ENCODE measurements around the gene PATZ1.

PATZ1 gene

GRCh38 chr22:31343235-31344191 lies 2.6 kb downstream of the PATZ1 start:
- in situ Hi-C loops (cut with MboI; ENCODE audit: low sequenced_read_pairs), result no loop called here

GRCh38 chr22:31342389-31343140 lies 3.6 kb downstream of the PATZ1 start:
- in situ Hi-C loops (cut with MboI; ENCODE audit: low sequenced_read_pairs), result no loop called here

- in situ Hi-C loops (cut with MboI; ENCODE audit: low sequenced_read_pairs), result no loop called here
These were observed 4.6 kb downstream of the PATZ1 start for GRCh38 chr22:31341386-31342088.

- in situ Hi-C loops (cut with MboI; ENCODE audit: low sequenced_read_pairs), result no loop called here
These were observed 5.3 kb downstream of the PATZ1 start for GRCh38 chr22:31340765-31341247.

GRCh38 chr22:31340360-31340759 lies 5.8 kb downstream of the PATZ1 start:
- in situ Hi-C loops (cut with MboI; ENCODE audit: low sequenced_read_pairs), result no loop called here

GRCh38 chr22:31339148-31339832 lies 6.9 kb downstream of the PATZ1 start:
- in situ Hi-C loops (cut with MboI; ENCODE audit: low sequenced_read_pairs), result no loop called here

- in situ Hi-C loops (cut with MboI; ENCODE audit: low sequenced_read_pairs), result no loop called here
These were observed 9.0 kb downstream of the PATZ1 start for GRCh38 chr22:31337178-31337577.

- in situ Hi-C loops (cut with MboI; ENCODE audit: low sequenced_read_pairs), result no loop called here
These were observed 11.8 kb downstream of the PATZ1 start for GRCh38 chr22:31334329-31334728.

- in situ Hi-C loops (cut with MboI; ENCODE audit: low sequenced_read_pairs), result no loop called here
These were observed 12.5 kb downstream of the PATZ1 start for GRCh38 chr22:31333641-31334040.

- in situ Hi-C loops (cut with MboI; ENCODE audit: low sequenced_read_pairs), result no loop called here
These were observed 13.3 kb downstream of the PATZ1 start for GRCh38 chr22:31332886-31333285.

- in situ Hi-C loops (cut with MboI; ENCODE audit: low sequenced_read_pairs), result no loop called here
These were observed 14.1 kb downstream of the PATZ1 start for GRCh38 chr22:31332010-31332409.

- in situ Hi-C loops (cut with MboI; ENCODE audit: low sequenced_read_pairs), result no loop called here
These were observed 16.5 kb downstream of the PATZ1 start for GRCh38 chr22:31329453-31330215.

GRCh38 chr22:31329029-31329428 lies 17.1 kb downstream of the PATZ1 start:
- in situ Hi-C loops (cut with MboI; ENCODE audit: low sequenced_read_pairs), result no loop called here

GRCh38 chr22:31328544-31328960 lies 17.6 kb downstream of the PATZ1 start:
- in situ Hi-C loops (cut with MboI; ENCODE audit: low sequenced_read_pairs), result no loop called here

- in situ Hi-C loops (cut with MboI; ENCODE audit: low sequenced_read_pairs), result no loop called here
These were observed 18.2 kb downstream of the PATZ1 start for GRCh38 chr22:31327806-31328543.

GRCh38 chr22:31326877-31327276 lies 19.3 kb downstream of the PATZ1 start:
- in situ Hi-C loops (cut with MboI; ENCODE audit: low sequenced_read_pairs), result no loop called here

GRCh38 chr22:31323578-31324550 lies 22.3 kb downstream of the PATZ1 start:
- in situ Hi-C loops (cut with MboI; ENCODE audit: low sequenced_read_pairs), result no loop called here

- in situ Hi-C loops (cut with MboI; ENCODE audit: low sequenced_read_pairs), result no loop called here
These were observed 24.7 kb downstream of the PATZ1 start for GRCh38 chr22:31321421-31321820.

Measured in HL-60/S4 (cell line).